ENCODE measurements around the gene TRPC1. TPM values are rescaled to one million over a fixed set of nuclear protein-coding genes. Genes with fewer than 3 reads are reported as not detected.
A peak's percentile ranks its signal among the peaks of the same experiment; 100 is the strongest.

TRPC1 gene
- polyA plus RNA-seq, 3 donors = 9.2 to 11.6 (median 9.3) TPM

GRCh38 chr3:142828703-142829305, 105.0 kb downstream of the TRPC1 start:
- DNase-seq (ENCODE audit: low read depth in 3 of 3, low spot score in 2 of 3) = peak; percentile 41 to 57 (median 49)

GRCh38 chr3:142837526-142837925, 113.7 kb downstream of the TRPC1 start:
- no peak for DNase-seq (ENCODE audit: low read depth in 3 of 3, low spot score in 2 of 3)

GRCh38 chr3:142839831-142840230, 116.0 kb downstream of the TRPC1 start:
- no peak for DNase-seq (ENCODE audit: low read depth in 3 of 3, low spot score in 2 of 3)

- DNase-seq (ENCODE audit: low read depth in 3 of 3, low spot score in 2 of 3) = no peak
Observed at GRCh38 chr3:142844339-142844977, 120.6 kb downstream of the TRPC1 start.

- DNase-seq (ENCODE audit: low read depth in 3 of 3, low spot score in 2 of 3) = no peak
Observed at GRCh38 chr3:142846779-142847577, 123.1 kb downstream of the TRPC1 start.

- no peak for DNase-seq (ENCODE audit: low read depth in 3 of 3, low spot score in 2 of 3)
Observed at GRCh38 chr3:142849148-142849547, 125.3 kb downstream of the TRPC1 start.

- DNase-seq (ENCODE audit: low read depth in 3 of 3, low spot score in 2 of 3) = no peak
Observed at GRCh38 chr3:142850395-142851023, 126.7 kb downstream of the TRPC1 start.

- DNase-seq (ENCODE audit: low read depth in 3 of 3, low spot score in 2 of 3) = no peak
Observed at GRCh38 chr3:142852009-142852408, 128.2 kb downstream of the TRPC1 start.

- peak in 2 of 3 donors; percentile 38 to 41 for DNase-seq (ENCODE audit: low read depth in 3 of 3, low spot score in 2 of 3)
Observed at GRCh38 chr3:142853270-142854168, 129.7 kb downstream of the TRPC1 start.

GRCh38 chr3:142857056-142857455, 133.2 kb downstream of the TRPC1 start:
- no peak for DNase-seq (ENCODE audit: low read depth in 3 of 3, low spot score in 2 of 3)

Other genes with a start within 250 kb of the TRPC1 start
- 10 to 100 TPM; 27.3 to 32.3 (median 29.1) TPM for gene ATR, start 145.3 kb upstream of the TRPC1 start, polyA plus RNA-seq (ENCODE audit: insufficient read length in 3 of 3)
- gene PLS1, start 127.6 kb upstream of the TRPC1 start, polyA plus RNA-seq (ENCODE audit: insufficient read length in 3 of 3) = 10 to 100 TPM; 27.8 to 29.7 (median 29.5) TPM
- gene PCOLCE2, start 165.0 kb downstream of the TRPC1 start, polyA plus RNA-seq (ENCODE audit: insufficient read length in 3 of 3) = 1 to 10 TPM; 4.2 to 7.6 (median 4.9) TPM
- gene PAQR9, start 239.6 kb downstream of the TRPC1 start, polyA plus RNA-seq (ENCODE audit: insufficient read length in 3 of 3) = under 1 TPM; 0.44 to 0.60 (median 0.47) TPM

Measured in right renal cortex interstitium (tissue), 3 donors.